AG04450 (cell line): ENCODE data around the gene PPY. TPM values are rescaled to one million over a fixed set of nuclear protein-coding genes. Genes with fewer than 3 reads are reported as not detected.

Source experiments
- CTCF ChIA-PET: fragments of 300-600, 350-600 bp; formaldehyde crosslinking; extraction: SDS; loops from one replicate; lab custom pipeline; 2022; ENCODE audit warnings: antibody characterized with exemption, inconsistent platforms; lab: Charles Lee
- POLR2A ChIA-PET: fragments of 350-600 bp; formaldehyde crosslinking; extraction: SDS; loops from one replicate; lab custom pipeline; 2021; ENCODE audit warnings: antibody characterized with exemption, inconsistent platforms; lab: Yijun Ruan, JAX
- DNase-seq: peaks from one replicate; pipeline ENCODE4 v3.0.0-alpha.2; 2011; ENCODE audit warnings: low read depth, low spot score
- H3K27ac ChIP-seq: one replicate; pipeline ENCODE4 v1.5.1; 2012; ENCODE audit warnings: low read depth, low read length, control low read depth
- H3K27me3 ChIP-seq: one replicate; pipeline ENCODE4 v1.6.0; 2012; ENCODE audit warnings: low read length; ENCODE audit not compliant: control insufficient read depth, insufficient read depth
- H3K4me3 ChIP-seq: 2 replicates; pipeline ENCODE4 v1.5.1; 2011; ENCODE audit warnings: mild to moderate bottlenecking, low read depth, low read length, control low read depth
- H3K9me3 ChIP-seq: 2 replicates; pipeline ENCODE4 v1.5.1; 2012; ENCODE audit warnings: low read length; ENCODE audit not compliant: control insufficient read depth, insufficient read depth
- CTCF ChIP-seq: IDR thresholded peaks from 2 replicates; pipeline ENCODE4 v1.5.1; 2011; ENCODE audit warnings: low read depth, low read length, control low read depth, inconsistent platforms
- polyA plus RNA-seq: library from polyadenylated mRNA; depleted of rRNA; stranded (reverse); fragments of >200 nt; gene quantifications from 2 replicates; pipeline ENCODE4 v1.2.3, GENCODE V29; 2011

Gene PPY
- polyA plus RNA-seq, 1 experiment = not detected

DNA sequence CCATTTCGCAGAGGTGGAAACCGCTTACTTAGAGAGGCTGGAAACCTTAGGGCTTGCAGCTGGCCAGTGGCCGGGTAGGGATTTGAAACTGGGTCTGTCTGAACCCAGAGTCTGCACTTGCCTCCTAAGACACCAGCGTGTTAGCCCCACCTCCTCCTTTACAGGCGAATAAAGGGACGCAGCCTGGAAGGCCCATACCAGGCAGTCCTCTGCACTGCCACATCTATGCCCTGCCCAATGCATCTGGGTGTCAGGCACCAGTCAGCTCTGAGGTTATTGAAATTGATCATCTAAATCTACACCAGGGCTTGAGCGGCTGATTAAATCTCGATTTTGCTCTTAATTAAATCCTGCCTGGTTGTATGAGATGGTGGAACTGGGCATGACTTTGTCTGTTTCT is 42.2 kb upstream of the PPY start:
- POLR2A ChIA-PET = interaction anchor here (0.5 kb wide), 1 partner anchor 27 kb away, joined by 3 read pairs; no protein-coding TSS in a partner anchor
- CTCF ChIA-PET = interaction anchor here (0.7 to 1.6 kb wide), 2 partner anchors 9 to 106 kb away, joined by 3 to 5 read pairs; no protein-coding TSS in a partner anchor
- H3K4me3 ChIP-seq = peak overlapping the region; percentile 39; the same call in 1 of the 2 replicates

GRCh38 chr17:43983515-43984411 is 41.5 kb upstream of the PPY start:
- POLR2A ChIA-PET = no interaction called here
- H3K4me3 ChIP-seq = peak overlapping the region; percentile 39
- no peak overlapping the region for H3K27ac ChIP-seq
- no peak for DNase-seq
- no peaks in the 10 kb centered on the region; the same call in 1 of the 2 replicates for H3K9me3 ChIP-seq
- H3K27me3 ChIP-seq = peaks cover 57% of the 10 kb centered on the region
- CTCF ChIA-PET = interaction anchor here (1.0 to 1.6 kb wide), 3 partner anchors 27 to 105 kb away, joined by 3 to 5 read pairs (median 4); no protein-coding TSS in a partner anchor
- TF ChIP-seq CTCF = peak; percentile 33; the same call in 1 of the 2 replicates

More for the DNA sequence above, 42.2 kb upstream of the PPY start:
- no peak for TF ChIP-seq CTCF
- no peak overlapping the region for H3K27ac ChIP-seq
- H3K27me3 ChIP-seq = peaks cover 52% of the 10 kb centered on the region
- H3K9me3 ChIP-seq = no peaks in the 10 kb centered on the region; the same call in 1 of the 2 replicates
- no peak for DNase-seq

DNA sequence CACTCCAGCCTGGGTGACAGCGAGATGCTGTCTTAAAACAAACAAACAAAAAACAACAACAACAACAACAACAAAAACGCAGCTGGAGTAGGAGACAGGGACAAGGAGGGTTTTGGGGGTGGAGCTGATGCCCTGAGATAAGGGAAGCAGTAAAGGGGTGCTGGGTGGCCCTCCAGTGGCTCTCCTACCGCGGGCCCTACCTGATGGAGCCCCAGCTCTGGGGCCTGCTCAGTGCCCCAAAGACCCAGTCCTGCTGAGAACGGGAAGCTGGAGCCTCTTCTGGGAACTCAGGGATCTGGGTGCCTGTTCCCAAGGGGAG is 40.9 kb upstream of the PPY start:
- CTCF ChIA-PET = interaction anchor here (1.0 to 1.6 kb wide), 3 partner anchors 26 to 105 kb away, joined by 3 to 5 read pairs (median 4); no protein-coding TSS in a partner anchor
- POLR2A ChIA-PET = no interaction called here
- peaks cover 62% of the 10 kb centered on the region for H3K27me3 ChIP-seq
- no peak overlapping the region for H3K27ac ChIP-seq
- no peak overlapping the region for H3K4me3 ChIP-seq
- DNase-seq = no peak
- TF ChIP-seq CTCF = no peak
- H3K9me3 ChIP-seq = no peaks in the 10 kb centered on the region; the same call in 1 of the 2 replicates

DNA sequence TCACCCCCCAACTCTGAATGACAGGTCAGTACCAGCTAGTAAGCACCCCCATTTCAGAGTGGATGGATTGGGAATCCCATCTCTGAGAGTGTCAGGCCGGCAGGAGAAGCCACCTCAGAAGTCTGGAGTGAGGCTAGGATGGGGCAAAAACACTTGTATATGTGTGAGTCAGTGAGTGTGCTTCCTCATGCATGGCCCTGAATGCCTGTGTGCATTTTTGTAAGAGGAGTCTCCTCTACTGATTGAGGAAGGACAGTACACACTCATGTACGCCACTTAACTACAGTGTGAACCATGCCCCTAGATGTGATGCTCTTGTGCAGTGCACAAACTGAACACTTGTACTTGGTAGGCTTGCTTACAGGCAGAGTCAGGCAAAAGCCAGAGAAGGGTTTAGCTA is 39.9 kb upstream of the PPY start:
- TF ChIP-seq CTCF = no peak
- CTCF ChIA-PET = interaction anchor here (0.8 to 0.9 kb wide), 2 partner anchors 37 to 38 kb away, joined by 3 to 4 read pairs; no protein-coding TSS in a partner anchor
- DNase-seq = no peak
- Histone ChIP-seq H3K27me3 (peaks cover 59% of the 10 kb centered on the region), H3K4me3 (no peak overlapping the region), H3K9me3 (no peaks in the 10 kb centered on the region; the same call in 1 of the 2 replicates), H3K27ac (no peak overlapping the region)
- POLR2A ChIA-PET = no interaction called here
